SK-N-SH treated with all-trans-retinoic acid at 6 μM for 48 hours (cell line): Measurements from ENCODE around the gene KRT20.

Experiments
- ATAC-seq: fragments of 200-7000 bp; cut with Tn5 transposase; 3 replicates; pipeline ENCODE4 v1.9.1; 2020; ENCODE audit warnings: mild to moderate bottlenecking, moderate library complexity
- ARNTL ChIP-seq: fragments of 450-650 bp; formaldehyde crosslinking; IDR thresholded peaks from 2 replicates; pipeline ENCODE4 v1.5.0; 2020; ENCODE audit warnings: low read depth, mild to moderate bottlenecking, moderate library complexity, borderline replicate concordance
- BACH2 ChIP-seq: fragments of 250-450 bp; sonication (Bioruptor Pico); IDR thresholded peaks from 2 replicates; pipeline ENCODE4 v1.9.0; 2021; ENCODE audit warnings: mild to moderate bottlenecking, borderline replicate concordance
- CSDC2 ChIP-seq: fragments of 250-450 bp; sonication (Bioruptor Pico); IDR thresholded peaks from 2 replicates; pipeline ENCODE4 v1.5.0; 2020; ENCODE audit warnings: mild to moderate bottlenecking, moderate library complexity
- ESRRG ChIP-seq: fragments of 250-450 bp; sonication (Bioruptor Pico); IDR thresholded peaks from 2 replicates; pipeline ENCODE4 v1.6.1; 2021; ENCODE audit warnings: mild to moderate bottlenecking
- GLIS3 ChIP-seq: fragments of 250-450 bp; sonication (Bioruptor Pico); IDR thresholded peaks from 2 replicates; pipeline ENCODE4 v1.5.0; 2020; ENCODE audit warnings: mild to moderate bottlenecking, moderate library complexity
- ISL1 ChIP-seq: fragments of 250-450 bp; sonication (Bioruptor Pico); IDR thresholded peaks from 2 replicates; pipeline ENCODE4 v2.1.2; 2022; ENCODE audit warnings: mild to moderate bottlenecking, moderate library complexity
- OSR1 ChIP-seq: fragments of 250-450 bp; sonication (Bioruptor Pico); IDR thresholded peaks from 2 replicates; pipeline ENCODE4 v1.8.0; 2022; ENCODE audit warnings: moderate library complexity, mild to moderate bottlenecking, inconsistent platforms
- PPARA ChIP-seq: fragments of 250-450 bp; sonication (Bioruptor Pico); IDR thresholded peaks from 2 replicates; pipeline ENCODE4 v1.5.0; 2020; ENCODE audit warnings: mild to moderate bottlenecking, borderline replicate concordance
- RARB ChIP-seq: fragments of 250-450 bp; sonication (Bioruptor Pico); IDR thresholded peaks from 2 replicates; pipeline ENCODE4 v1.8.0; 2021; ENCODE audit warnings: mild to moderate bottlenecking, moderate library complexity
- SNAI2 ChIP-seq: fragments of 250-450 bp; sonication (Bioruptor Pico); IDR thresholded peaks from 2 replicates; pipeline ENCODE4 v1.5.0; 2020; ENCODE audit warnings: mild to moderate bottlenecking, moderate library complexity
- TCF4 ChIP-seq: fragments of 250-450 bp; sonication (Bioruptor Pico); IDR thresholded peaks from 2 replicates; pipeline ENCODE4 v1.8.0; 2021; ENCODE audit warnings: mild to moderate bottlenecking, moderate library complexity, borderline replicate concordance
- TOX ChIP-seq: fragments of 250-450 bp; sonication (Bioruptor Pico); IDR thresholded peaks from 2 replicates; pipeline ENCODE4 v1.8.0; 2021; ENCODE audit warnings: mild to moderate bottlenecking, moderate library complexity, borderline replicate concordance
- ZC3H10 ChIP-seq: fragments of 250-450 bp; sonication (Bioruptor Pico); IDR thresholded peaks from 2 replicates; pipeline ENCODE4 v1.5.1; 2021; ENCODE audit warnings: mild to moderate bottlenecking, moderate library complexity
- ZFP3 ChIP-seq: fragments of 250-450 bp; sonication (Bioruptor Pico); IDR thresholded peaks from 2 replicates; pipeline ENCODE4 v1.5.0; 2020; ENCODE audit warnings: mild to moderate bottlenecking, moderate library complexity
- ZFP30 ChIP-seq: fragments of 450-650 bp; formaldehyde crosslinking; IDR thresholded peaks from 2 replicates; pipeline ENCODE4 v1.5.0; 2022; ENCODE audit warnings: mild to moderate bottlenecking, moderate library complexity
- ZNF565 ChIP-seq: fragments of 450-650 bp; formaldehyde crosslinking; conservative IDR thresholded peaks from 2 replicates; pipeline ENCODE4 v1.5.0; 2020; ENCODE audit warnings: low read depth, mild to moderate bottlenecking, moderate library complexity
- ZNF70 ChIP-seq: fragments of 450-650 bp; formaldehyde crosslinking; IDR thresholded peaks from 2 replicates; pipeline ENCODE4 v1.5.0; 2020; ENCODE audit warnings: mild to moderate bottlenecking, moderate library complexity
- ZNF8 ChIP-seq: fragments of 450-650 bp; formaldehyde crosslinking; IDR thresholded peaks from 2 replicates; pipeline ENCODE4 v1.5.0; 2020; ENCODE audit warnings: mild to moderate bottlenecking, moderate library complexity
- TF ChIP-seq, protein P1 (sequence below): fragments of 250-450 bp; sonication (Bioruptor Pico); IDR thresholded peaks from 2 replicates; pipeline ENCODE4 v1.5.1; 2020; ENCODE audit warnings: low read depth, mild to moderate bottlenecking, moderate library complexity
- TF ChIP-seq, protein P2 (sequence below): fragments of 250-450 bp; sonication (Bioruptor Pico); IDR thresholded peaks from 2 replicates; pipeline ENCODE4 v1.5.0; 2020; ENCODE audit warnings: mild to moderate bottlenecking, moderate library complexity
- TF ChIP-seq, protein P3 (sequence below): fragments of 250-450 bp; sonication (Bioruptor Pico); IDR thresholded peaks from 2 replicates; pipeline ENCODE4 v1.8.0; 2021; ENCODE audit warnings: low read depth, mild to moderate bottlenecking, moderate library complexity, borderline replicate concordance
- TF ChIP-seq, protein P4 (sequence below): fragments of 250-450 bp; sonication (Bioruptor Pico); IDR thresholded peaks from 2 replicates; pipeline ENCODE4 v1.8.0; 2020; ENCODE audit warnings: mild to moderate bottlenecking, moderate library complexity, borderline replicate concordance

KRT20 gene

DNA sequence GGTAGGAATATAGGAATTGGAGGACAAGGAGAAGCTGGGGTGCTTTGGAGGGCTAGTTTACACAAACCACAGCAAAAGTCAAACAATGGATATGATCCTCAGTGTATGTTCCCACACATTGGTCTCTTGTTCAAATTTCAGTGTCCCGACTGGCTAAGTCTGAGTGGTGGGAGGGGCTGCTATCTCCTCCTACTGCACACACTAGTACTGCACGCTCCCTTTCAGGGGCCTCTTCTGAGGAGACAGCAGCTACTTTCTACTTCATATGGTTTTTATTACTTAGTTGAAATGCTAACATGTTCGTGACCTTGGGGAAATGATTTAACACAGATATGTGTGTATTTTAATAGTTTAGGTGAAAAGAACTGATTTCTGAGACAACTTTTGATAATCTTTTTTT, 43.8 kb downstream of the KRT20 start (continued):
- TF ChIP-seq, protein P1, sequence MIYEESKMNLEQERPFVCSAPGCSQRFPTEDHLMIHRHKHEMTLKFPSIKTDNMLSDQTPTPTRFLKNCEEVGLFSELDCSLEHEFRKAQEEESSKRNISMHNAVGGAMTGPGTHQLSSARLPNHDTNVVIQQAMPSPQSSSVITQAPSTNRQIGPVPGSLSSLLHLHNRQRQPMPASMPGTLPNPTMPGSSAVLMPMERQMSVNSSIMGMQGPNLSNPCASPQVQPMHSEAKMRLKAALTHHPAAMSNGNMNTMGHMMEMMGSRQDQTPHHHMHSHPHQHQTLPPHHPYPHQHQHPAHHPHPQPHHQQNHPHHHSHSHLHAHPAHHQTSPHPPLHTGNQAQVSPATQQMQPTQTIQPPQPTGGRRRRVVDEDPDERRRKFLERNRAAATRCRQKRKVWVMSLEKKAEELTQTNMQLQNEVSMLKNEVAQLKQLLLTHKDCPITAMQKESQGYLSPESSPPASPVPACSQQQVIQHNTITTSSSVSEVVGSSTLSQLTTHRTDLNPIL (CRISPR knock-in tag): no peak
- TF ChIP-seq, all 23 proteins: peak for 0

DNA sequence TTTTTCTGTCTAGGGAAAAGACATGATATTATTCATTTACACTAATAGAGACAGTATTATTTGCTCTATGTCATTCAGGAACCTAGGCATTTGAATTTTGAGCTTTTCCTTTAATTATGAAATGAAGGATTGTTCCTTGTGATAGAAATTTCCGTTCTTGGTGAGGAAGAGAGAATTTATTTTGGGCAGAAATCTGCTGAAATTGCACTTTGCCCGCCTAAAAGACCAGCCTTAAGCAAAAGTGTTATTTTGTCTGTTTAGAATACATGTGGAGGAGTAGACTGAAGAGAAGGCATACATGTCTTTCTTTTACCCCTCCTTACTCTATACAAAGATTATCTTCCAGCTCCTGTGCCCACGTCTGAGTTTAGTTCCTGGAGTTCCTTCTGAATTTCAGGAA, 45.8 kb downstream of the KRT20 start:
- TF ChIP-seq TOX (CRISPR knock-in tag): no peak
- TF ChIP-seq, protein P1 (CRISPR knock-in tag): no peak
- no peak for TF ChIP-seq SNAI2 (CRISPR knock-in tag)
- TF ChIP-seq ZC3H10: no peak
- no peak for TF ChIP-seq GLIS3 (CRISPR knock-in tag)
- TF ChIP-seq, protein P2, sequence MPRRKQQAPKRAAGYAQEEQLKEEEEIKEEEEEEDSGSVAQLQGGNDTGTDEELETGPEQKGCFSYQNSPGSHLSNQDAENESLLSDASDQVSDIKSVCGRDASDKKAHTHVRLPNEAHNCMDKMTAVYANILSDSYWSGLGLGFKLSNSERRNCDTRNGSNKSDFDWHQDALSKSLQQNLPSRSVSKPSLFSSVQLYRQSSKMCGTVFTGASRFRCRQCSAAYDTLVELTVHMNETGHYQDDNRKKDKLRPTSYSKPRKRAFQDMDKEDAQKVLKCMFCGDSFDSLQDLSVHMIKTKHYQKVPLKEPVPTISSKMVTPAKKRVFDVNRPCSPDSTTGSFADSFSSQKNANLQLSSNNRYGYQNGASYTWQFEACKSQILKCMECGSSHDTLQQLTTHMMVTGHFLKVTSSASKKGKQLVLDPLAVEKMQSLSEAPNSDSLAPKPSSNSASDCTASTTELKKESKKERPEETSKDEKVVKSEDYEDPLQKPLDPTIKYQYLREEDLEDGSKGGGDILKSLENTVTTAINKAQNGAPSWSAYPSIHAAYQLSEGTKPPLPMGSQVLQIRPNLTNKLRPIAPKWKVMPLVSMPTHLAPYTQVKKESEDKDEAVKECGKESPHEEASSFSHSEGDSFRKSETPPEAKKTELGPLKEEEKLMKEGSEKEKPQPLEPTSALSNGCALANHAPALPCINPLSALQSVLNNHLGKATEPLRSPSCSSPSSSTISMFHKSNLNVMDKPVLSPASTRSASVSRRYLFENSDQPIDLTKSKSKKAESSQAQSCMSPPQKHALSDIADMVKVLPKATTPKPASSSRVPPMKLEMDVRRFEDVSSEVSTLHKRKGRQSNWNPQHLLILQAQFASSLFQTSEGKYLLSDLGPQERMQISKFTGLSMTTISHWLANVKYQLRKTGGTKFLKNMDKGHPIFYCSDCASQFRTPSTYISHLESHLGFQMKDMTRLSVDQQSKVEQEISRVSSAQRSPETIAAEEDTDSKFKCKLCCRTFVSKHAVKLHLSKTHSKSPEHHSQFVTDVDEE (CRISPR knock-in tag): no peak
- TF ChIP-seq ZNF8: no peak
- no peak for TF ChIP-seq ZNF70 (CRISPR knock-in tag)
- TF ChIP-seq ESRRG (CRISPR knock-in tag): no peak
- TF ChIP-seq BACH2 (CRISPR knock-in tag): no peak
- no peak for TF ChIP-seq OSR1 (CRISPR knock-in tag)
- TF ChIP-seq, protein P3, sequence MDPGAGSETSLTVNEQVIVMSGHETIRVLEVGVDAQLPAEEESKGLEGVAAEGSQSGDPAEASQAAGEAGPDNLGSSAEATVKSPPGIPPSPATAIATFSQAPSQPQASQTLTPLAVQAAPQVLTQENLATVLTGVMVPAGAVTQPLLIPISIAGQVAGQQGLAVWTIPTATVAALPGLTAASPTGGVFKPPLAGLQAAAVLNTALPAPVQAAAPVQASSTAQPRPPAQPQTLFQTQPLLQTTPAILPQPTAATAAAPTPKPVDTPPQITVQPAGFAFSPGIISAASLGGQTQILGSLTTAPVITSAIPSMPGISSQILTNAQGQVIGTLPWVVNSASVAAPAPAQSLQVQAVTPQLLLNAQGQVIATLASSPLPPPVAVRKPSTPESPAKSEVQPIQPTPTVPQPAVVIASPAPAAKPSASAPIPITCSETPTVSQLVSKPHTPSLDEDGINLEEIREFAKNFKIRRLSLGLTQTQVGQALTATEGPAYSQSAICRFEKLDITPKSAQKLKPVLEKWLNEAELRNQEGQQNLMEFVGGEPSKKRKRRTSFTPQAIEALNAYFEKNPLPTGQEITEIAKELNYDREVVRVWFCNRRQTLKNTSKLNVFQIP (CRISPR knock-in tag): no peak
- TF ChIP-seq ZFP3 (CRISPR knock-in tag): no peak
- no peak for TF ChIP-seq ZNF565
- no peak for TF ChIP-seq ARNTL (CRISPR knock-in tag)
- no peak for TF ChIP-seq CSDC2 (CRISPR knock-in tag)
- TF ChIP-seq, all 23 proteins: peak for 0
- no peak for ATAC-seq

DNA sequence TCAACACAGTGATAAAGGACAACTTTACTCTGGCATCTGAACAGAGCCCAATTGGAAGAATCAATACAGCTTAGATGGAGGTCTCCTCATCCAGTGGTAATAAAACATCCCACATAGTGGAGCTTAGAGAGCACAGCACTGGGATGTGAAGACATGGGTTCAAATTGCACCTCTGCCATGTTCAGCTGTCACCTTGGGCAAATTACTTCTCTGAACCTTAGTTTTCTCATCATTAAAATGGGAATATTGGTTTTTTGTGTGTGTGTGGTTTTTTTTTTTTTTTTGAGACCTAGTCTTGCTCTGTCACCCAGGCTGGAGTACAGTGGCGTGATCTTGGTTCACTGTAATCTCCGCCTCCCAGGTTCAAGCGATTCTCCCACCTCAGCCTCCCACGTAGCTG, 49.0 kb downstream of the KRT20 start:
- no peak for ATAC-seq
- TF ChIP-seq ARNTL (CRISPR knock-in tag) (no peak), TOX (CRISPR knock-in tag) (no peak), BACH2 (CRISPR knock-in tag) (no peak), CSDC2 (CRISPR knock-in tag) (no peak), ZFP3 (CRISPR knock-in tag) (no peak)

DNA sequence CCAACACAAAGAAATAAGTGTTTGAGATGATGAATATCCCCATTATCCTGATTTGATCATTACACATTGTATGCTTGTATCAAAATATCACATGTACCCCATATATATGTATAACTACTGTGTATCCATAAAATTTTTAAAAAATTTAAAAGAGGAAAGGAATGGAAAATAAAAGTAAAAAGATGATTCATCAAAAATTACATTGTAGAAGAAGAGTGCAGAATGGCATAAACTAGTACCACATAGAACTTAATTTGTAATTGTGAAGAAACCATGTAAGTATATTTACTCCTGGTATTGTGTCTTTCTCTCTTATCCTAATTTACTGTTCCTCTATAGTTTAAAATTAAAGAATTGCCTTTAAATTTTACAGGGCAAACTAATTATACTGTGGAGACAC, 51.2 kb downstream of the KRT20 start:
- ATAC-seq: no peak
- TF ChIP-seq PPARA (CRISPR knock-in tag) (no peak), GLIS3 (CRISPR knock-in tag) (no peak), SNAI2 (CRISPR knock-in tag) (no peak), CSDC2 (CRISPR knock-in tag) (no peak), TOX (CRISPR knock-in tag) (no peak), ZNF8 (no peak), ISL1 (no peak), ZFP30 (no peak), RARB (CRISPR knock-in tag) (no peak), ZFP3 (CRISPR knock-in tag) (no peak), TCF4 (CRISPR knock-in tag) (no peak)
- TF ChIP-seq, protein P2 (CRISPR knock-in tag): no peak
- TF ChIP-seq, protein P3 (CRISPR knock-in tag): no peak
- TF ChIP-seq, protein P4, sequence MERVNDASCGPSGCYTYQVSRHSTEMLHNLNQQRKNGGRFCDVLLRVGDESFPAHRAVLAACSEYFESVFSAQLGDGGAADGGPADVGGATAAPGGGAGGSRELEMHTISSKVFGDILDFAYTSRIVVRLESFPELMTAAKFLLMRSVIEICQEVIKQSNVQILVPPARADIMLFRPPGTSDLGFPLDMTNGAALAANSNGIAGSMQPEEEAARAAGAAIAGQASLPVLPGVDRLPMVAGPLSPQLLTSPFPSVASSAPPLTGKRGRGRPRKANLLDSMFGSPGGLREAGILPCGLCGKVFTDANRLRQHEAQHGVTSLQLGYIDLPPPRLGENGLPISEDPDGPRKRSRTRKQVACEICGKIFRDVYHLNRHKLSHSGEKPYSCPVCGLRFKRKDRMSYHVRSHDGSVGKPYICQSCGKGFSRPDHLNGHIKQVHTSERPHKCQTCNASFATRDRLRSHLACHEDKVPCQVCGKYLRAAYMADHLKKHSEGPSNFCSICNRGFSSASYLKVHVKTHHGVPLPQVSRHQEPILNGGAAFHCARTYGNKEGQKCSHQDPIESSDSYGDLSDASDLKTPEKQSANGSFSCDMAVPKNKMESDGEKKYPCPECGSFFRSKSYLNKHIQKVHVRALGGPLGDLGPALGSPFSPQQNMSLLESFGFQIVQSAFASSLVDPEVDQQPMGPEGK (CRISPR knock-in tag): no peak
